Astrocyte (in vitro differentiated cells and primary cell): ENCODE measurements around the gene TNFRSF21.
"Not testable (repeated sequence)": the region's sequence is repeated elsewhere in the genome, so short reads cannot be mapped to it uniquely, and the experiment has no call there.

Source experiments
- EZH2 ChIP-seq: IDR thresholded peaks from 2 replicates; pipeline ENCODE4 v1.6.1; 2012; ENCODE audit warnings: mild to moderate bottlenecking, low read length, inconsistent platforms; ENCODE audit not compliant: insufficient read depth
- TF ChIP-seq, protein P1 (sequence below): IDR thresholded peaks from 2 replicates; pipeline ENCODE4 v1.5.1; 2011; ENCODE audit warnings: low read depth, mild to moderate bottlenecking, inconsistent platforms, low read length, moderate library complexity; ENCODE audit not compliant: insufficient read depth

DNA sequence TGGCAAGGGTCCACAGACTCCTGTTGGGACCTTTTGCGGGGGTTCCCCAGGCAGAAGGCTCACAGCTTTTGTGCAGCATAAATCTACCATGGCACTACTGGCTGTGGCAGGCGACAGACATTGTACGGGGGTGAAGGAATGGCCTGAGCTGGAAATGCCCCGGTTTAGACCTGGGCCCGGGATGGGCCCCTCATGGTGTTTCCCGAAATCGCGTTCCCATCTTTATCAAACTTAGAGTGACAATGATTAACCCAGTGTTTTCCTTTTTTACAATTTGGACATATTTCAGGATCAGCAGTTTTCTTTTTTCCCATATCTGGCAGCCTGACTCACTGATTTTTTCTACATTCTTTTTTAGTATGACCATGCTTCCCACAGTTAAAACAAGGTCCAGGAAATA lies 5.5 kb upstream of the TNFRSF21 start:
- TF ChIP-seq, protein P1, sequence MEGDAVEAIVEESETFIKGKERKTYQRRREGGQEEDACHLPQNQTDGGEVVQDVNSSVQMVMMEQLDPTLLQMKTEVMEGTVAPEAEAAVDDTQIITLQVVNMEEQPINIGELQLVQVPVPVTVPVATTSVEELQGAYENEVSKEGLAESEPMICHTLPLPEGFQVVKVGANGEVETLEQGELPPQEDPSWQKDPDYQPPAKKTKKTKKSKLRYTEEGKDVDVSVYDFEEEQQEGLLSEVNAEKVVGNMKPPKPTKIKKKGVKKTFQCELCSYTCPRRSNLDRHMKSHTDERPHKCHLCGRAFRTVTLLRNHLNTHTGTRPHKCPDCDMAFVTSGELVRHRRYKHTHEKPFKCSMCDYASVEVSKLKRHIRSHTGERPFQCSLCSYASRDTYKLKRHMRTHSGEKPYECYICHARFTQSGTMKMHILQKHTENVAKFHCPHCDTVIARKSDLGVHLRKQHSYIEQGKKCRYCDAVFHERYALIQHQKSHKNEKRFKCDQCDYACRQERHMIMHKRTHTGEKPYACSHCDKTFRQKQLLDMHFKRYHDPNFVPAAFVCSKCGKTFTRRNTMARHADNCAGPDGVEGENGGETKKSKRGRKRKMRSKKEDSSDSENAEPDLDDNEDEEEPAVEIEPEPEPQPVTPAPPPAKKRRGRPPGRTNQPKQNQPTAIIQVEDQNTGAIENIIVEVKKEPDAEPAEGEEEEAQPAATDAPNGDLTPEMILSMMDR = not testable (repeated sequence)
- TF ChIP-seq EZH2 = not testable (repeated sequence)
